Measurements from ENCODE around the gene TPX2. TPM values are rescaled to one million over a fixed set of nuclear protein-coding genes. Genes with fewer than 3 reads are reported as not detected.

TPX2 gene
- total RNA-seq, 2 experiments from 2014 or later, result 0.85 to 0.89 TPM

GRCh38 chr20:31704225-31705119 lies 34.6 kb upstream of the TPX2 start:
- ATAC-seq (ENCODE audit: poor library complexity) (no peak), DNase-seq (no peak)
- CTCF ChIA-PET, result interaction anchor here (0.7 to 1.3 kb wide), 3 partner anchors 31 to 428 kb away, joined by 3 to 4 read pairs (median 3); no protein-coding TSS in a partner anchor
- H3K36me3 Mint-ChIP-seq (ENCODE audit: low read depth), result peaks cover 66% of the 10 kb centered on the region
- H3K27me3 Mint-ChIP-seq, result no peaks in the 10 kb centered on the region
- peak overlapping the region; percentile 36 for H3K27ac Mint-ChIP-seq
- TF ChIP-seq, protein P1, sequence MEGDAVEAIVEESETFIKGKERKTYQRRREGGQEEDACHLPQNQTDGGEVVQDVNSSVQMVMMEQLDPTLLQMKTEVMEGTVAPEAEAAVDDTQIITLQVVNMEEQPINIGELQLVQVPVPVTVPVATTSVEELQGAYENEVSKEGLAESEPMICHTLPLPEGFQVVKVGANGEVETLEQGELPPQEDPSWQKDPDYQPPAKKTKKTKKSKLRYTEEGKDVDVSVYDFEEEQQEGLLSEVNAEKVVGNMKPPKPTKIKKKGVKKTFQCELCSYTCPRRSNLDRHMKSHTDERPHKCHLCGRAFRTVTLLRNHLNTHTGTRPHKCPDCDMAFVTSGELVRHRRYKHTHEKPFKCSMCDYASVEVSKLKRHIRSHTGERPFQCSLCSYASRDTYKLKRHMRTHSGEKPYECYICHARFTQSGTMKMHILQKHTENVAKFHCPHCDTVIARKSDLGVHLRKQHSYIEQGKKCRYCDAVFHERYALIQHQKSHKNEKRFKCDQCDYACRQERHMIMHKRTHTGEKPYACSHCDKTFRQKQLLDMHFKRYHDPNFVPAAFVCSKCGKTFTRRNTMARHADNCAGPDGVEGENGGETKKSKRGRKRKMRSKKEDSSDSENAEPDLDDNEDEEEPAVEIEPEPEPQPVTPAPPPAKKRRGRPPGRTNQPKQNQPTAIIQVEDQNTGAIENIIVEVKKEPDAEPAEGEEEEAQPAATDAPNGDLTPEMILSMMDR (IDR thresholded peaks at IDR 0.05), result no peak
- Histone ChIP-seq H3K4me3 (ENCODE audit: low read length) (no peak overlapping the region), H3K36me3 (ENCODE audit: insufficient read depth, low read length) (peaks cover 42% of the 10 kb centered on the region), H3K27ac (ENCODE audit: low read depth in 1 of 2, low read length in 2 of 2) (no peak overlapping the region), H3K27me3 (ENCODE audit: control insufficient read depth in 1 of 2, insufficient read depth in 2 of 2, low read length in 2 of 2) (no peaks in the 10 kb centered on the region), H3K4me1 (ENCODE audit: insufficient read depth, low read length) (peaks cover 41% of the 10 kb centered on the region), H3K9me3 (ENCODE audit: control insufficient read depth in 1 of 2, insufficient read depth in 1 of 2, low read length in 2 of 2) (no peaks in the 10 kb centered on the region)
- POLR2A ChIA-PET, result interaction anchor here (0.7 kb wide), 1 partner anchor 19 kb away, joined by 3 read pairs; no protein-coding TSS in a partner anchor
- no peaks in the 10 kb centered on the region for H3K9me3 Mint-ChIP-seq
- H3K4me3 Mint-ChIP-seq, result no peak overlapping the region
- intact Hi-C loops (cut with DNase I, micrococcal nuclease), result no loop called here
- peaks cover 61% of the 10 kb centered on the region for H3K4me1 Mint-ChIP-seq (ENCODE audit: low read depth)

DNA sequence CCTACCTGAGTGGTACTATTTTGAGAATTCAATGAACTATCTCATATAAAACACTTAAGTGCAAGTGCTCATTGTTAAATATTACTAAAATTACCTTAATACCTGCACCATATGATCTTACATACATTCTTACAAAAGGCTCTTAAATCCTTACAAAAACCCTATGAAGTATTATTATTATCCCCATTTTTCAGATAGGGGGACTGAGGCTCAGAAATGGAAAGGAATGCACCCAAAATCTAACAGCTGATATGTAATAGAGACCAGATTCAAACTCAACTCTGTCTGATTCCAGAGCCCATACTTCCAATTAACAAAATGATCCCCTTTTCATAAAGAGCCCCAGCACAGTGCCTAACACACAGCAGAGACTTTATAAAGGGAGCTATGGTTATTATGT lies 33.9 kb upstream of the TPX2 start:
- DNase-seq, result no peak
- H3K4me1 ChIP-seq (ENCODE audit: insufficient read depth, low read length), result peaks cover 35% of the 10 kb centered on the region
- peaks cover 58% of the 10 kb centered on the region for H3K4me1 Mint-ChIP-seq (ENCODE audit: low read depth)
- no peak overlapping the region for H3K4me3 ChIP-seq (ENCODE audit: low read length)
- no peak overlapping the region for H3K4me3 Mint-ChIP-seq
- intact Hi-C loops (cut with DNase I, micrococcal nuclease), result no loop called here
- no peak for ATAC-seq (ENCODE audit: poor library complexity)
- H3K9me3 ChIP-seq (ENCODE audit: control insufficient read depth in 1 of 2, insufficient read depth in 1 of 2, low read length in 2 of 2), result no peaks in the 10 kb centered on the region
- no peaks in the 10 kb centered on the region for H3K27me3 Mint-ChIP-seq
- ChIA-PET POLR2A (no interaction called here), CTCF (interaction anchor here (1.3 to 1.6 kb wide), 2 partner anchors 19 to 44 kb away, joined by 3 read pairs; no protein-coding TSS in a partner anchor)
- H3K27ac Mint-ChIP-seq, result peak overlapping the region; percentile 36
- H3K27ac ChIP-seq (ENCODE audit: low read depth in 1 of 2, low read length in 2 of 2), result no peak overlapping the region
- H3K36me3 Mint-ChIP-seq (ENCODE audit: low read depth), result peaks cover 67% of the 10 kb centered on the region
- H3K9me3 Mint-ChIP-seq, result no peaks in the 10 kb centered on the region
- peaks cover 46% of the 10 kb centered on the region for H3K36me3 ChIP-seq (ENCODE audit: insufficient read depth, low read length)
- TF ChIP-seq, protein P1 (IDR thresholded peaks at IDR 0.05), result no peak
- H3K27me3 ChIP-seq (ENCODE audit: control insufficient read depth in 1 of 2, insufficient read depth in 2 of 2, low read length in 2 of 2), result no peaks in the 10 kb centered on the region

GRCh38 chr20:31705598-31706597 lies 33.2 kb upstream of the TPX2 start:
- POLR2A ChIA-PET, result no interaction called here

More at GRCh38 chr20:31705598-31706597, 33.2 kb upstream of the TPX2 start:
- Histone ChIP-seq H3K27ac (ENCODE audit: low read depth in 1 of 2, low read length in 2 of 2) (no peak overlapping the region), H3K36me3 (ENCODE audit: insufficient read depth, low read length) (peaks cover 50% of the 10 kb centered on the region), H3K9me3 (ENCODE audit: control insufficient read depth in 1 of 2, insufficient read depth in 1 of 2, low read length in 2 of 2) (no peaks in the 10 kb centered on the region), H3K27me3 (ENCODE audit: control insufficient read depth in 1 of 2, insufficient read depth in 2 of 2, low read length in 2 of 2) (no peaks in the 10 kb centered on the region), H3K4me1 (ENCODE audit: insufficient read depth, low read length) (peaks cover 38% of the 10 kb centered on the region), H3K4me3 (ENCODE audit: low read length) (no peak overlapping the region)
- CTCF ChIA-PET, result interaction anchor here (0.6 to 1.6 kb wide), 2 partner anchors 18 to 45 kb away, joined by 3 to 4 read pairs; no protein-coding TSS in a partner anchor
- no peaks in the 10 kb centered on the region for H3K9me3 Mint-ChIP-seq
- peaks cover 65% of the 10 kb centered on the region for H3K36me3 Mint-ChIP-seq (ENCODE audit: low read depth)
- peaks cover 59% of the 10 kb centered on the region for H3K4me1 Mint-ChIP-seq (ENCODE audit: low read depth)
- H3K27me3 Mint-ChIP-seq, result no peaks in the 10 kb centered on the region
- intact Hi-C loops (cut with DNase I, micrococcal nuclease), result no loop called here
- peak overlapping the region; percentile 39 for H3K27ac Mint-ChIP-seq
- H3K4me3 Mint-ChIP-seq, result no peak overlapping the region
- ATAC-seq (ENCODE audit: poor library complexity) (no peak), DNase-seq (no peak)
- TF ChIP-seq, protein P1 (IDR thresholded peaks at IDR 0.05), result no peak

Data from CD4-positive, alpha-beta T cell (primary cell).